ENCODE measurements around the gene ERVK3-1. TPM values are rescaled to one million over a fixed set of nuclear protein-coding genes. Genes with fewer than 3 reads are reported as not detected.

ERVK3-1 gene
- total RNA-seq, 1 experiment from 2014 or later: 84.0 TPM

DNA sequence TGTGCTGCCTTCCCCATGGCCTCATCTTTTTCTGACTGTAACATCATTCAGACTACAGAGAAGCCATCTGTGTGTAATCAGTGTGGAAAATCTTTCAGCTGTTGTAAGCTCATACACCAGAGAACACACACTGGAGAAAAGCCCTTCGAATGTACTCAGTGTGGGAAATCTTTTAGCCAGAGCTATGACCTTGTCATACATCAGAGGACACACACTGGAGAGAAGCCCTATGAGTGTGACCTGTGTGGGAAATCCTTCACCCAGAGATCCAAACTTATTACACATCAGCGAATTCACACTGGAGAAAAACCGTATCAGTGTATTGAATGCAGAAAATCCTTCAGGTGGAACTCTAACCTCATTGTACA lies 43.6 kb upstream of the ERVK3-1 start:
- intact Hi-C loops (cut with micrococcal nuclease; ENCODE audit: unreplicated experiment): no loop called here
- in situ Hi-C loops (cut with HindIII; ENCODE audit: low pct_unique_long_range_greater_than_20kb, low sequenced_read_pairs): no loop called here
- H3K4me1 ChIP-seq (ENCODE audit: control insufficient read depth, insufficient read depth, low read length): no peaks in the 10 kb centered on the region
- H3K4me3 ChIP-seq (ENCODE audit: low read depth in 2 of 2, low read length in 2 of 2): no peak overlapping the region
- DNase-seq (ENCODE audit: low read depth, low spot score): no peak
- ChIA-PET POLR2A (no interaction called here), CTCF (no interaction called here)
- TF ChIP-seq SIN3A (IDR thresholded peaks at IDR 0.05; ENCODE audit: borderline replicate concordance, insufficient read depth, low read depth, low read length) (no peak), TCF7L2 (IDR thresholded peaks at IDR 0.05; ENCODE audit: low read depth, low read length) (no peak), REST (IDR thresholded peaks at IDR 0.05; ENCODE audit: insufficient read depth in 1 of 2, low read depth in 2 of 2, low read length in 1 of 2) (no peak), POLR2AphosphoS5 (IDR thresholded peaks at IDR 0.05; ENCODE audit: low read depth, low read length) (no peak), CTCF (IDR thresholded peaks at IDR 0.05) (no peak)
- H3K36me3 ChIP-seq (ENCODE audit: control insufficient read depth, insufficient read depth, low read length): no peaks in the 10 kb centered on the region
- BruUV-seq (replicated peaks): no TSS peak
- no peak overlapping the region for H3K27ac ChIP-seq (ENCODE audit: low read length)
- H3K9me3 ChIP-seq (ENCODE audit: control insufficient read depth, insufficient read depth, low read depth, low read length): peaks cover 73% of the 10 kb centered on the region
- ATAC-seq: no peak
- H3K27me3 ChIP-seq (ENCODE audit: control insufficient read depth, insufficient read depth, low read length): no peaks in the 10 kb centered on the region

DNA sequence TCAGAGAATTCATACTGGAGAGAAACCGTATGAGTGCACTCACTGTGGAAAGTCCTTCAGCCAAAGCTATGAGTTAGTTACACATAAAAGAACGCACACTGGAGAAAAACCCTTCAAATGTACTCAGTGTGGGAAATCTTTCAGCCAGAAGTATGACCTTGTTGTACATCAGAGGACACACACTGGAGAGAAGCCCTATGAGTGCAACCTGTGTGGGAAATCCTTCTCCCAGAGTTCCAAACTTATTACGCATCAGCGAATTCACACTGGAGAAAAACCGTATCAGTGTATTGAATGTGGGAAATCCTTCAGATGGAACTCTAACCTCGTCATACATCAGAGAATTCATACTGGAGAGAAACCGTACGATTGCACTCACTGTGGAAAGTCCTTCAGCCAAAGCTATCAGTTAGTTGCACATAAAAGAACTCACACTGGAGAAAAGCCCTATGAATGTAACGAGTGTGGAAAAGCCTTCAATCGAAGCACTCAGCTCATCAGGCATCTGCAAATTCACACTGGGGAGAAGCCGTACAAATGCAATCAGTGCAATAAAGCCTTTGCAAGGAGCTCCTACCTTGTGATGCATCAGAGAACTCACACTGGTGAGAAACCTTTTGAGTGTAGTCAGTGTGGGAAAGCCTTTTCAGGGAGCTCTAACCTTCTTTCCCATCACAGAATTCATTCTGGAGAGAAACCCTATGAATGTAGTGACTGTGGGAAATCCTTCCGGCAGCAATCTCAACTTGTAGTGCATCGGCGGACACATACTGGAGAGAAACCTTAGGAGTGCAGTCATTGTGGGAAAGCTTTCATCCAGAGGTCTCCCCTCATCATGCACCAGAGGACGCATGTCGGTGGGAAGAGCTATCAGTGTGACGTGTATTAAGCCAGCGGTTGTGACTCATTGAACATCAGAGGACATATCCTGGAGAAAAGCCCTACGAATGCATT lies 42.9 kb upstream of the ERVK3-1 start:
- no TSS peak for BruUV-seq (replicated peaks)
- in situ Hi-C loops (cut with HindIII; ENCODE audit: low pct_unique_long_range_greater_than_20kb, low sequenced_read_pairs): no loop called here
- DNase-seq (ENCODE audit: low read depth, low spot score) (no peak), ATAC-seq (no peak)
- TF ChIP-seq REST (IDR thresholded peaks at IDR 0.05; ENCODE audit: insufficient read depth in 1 of 2, low read depth in 2 of 2, low read length in 1 of 2) (no peak), POLR2AphosphoS5 (IDR thresholded peaks at IDR 0.05; ENCODE audit: low read depth, low read length) (peak; percentile 43; the same call in 1 of the 2 replicates)
- no peak overlapping the region for H3K27ac ChIP-seq (ENCODE audit: low read length)
- no peaks in the 10 kb centered on the region for H3K36me3 ChIP-seq (ENCODE audit: control insufficient read depth, insufficient read depth, low read length)
- H3K9me3 ChIP-seq (ENCODE audit: control insufficient read depth, insufficient read depth, low read depth, low read length): peaks cover 75% of the 10 kb centered on the region
- intact Hi-C loops (cut with micrococcal nuclease; ENCODE audit: unreplicated experiment): no loop called here
- POLR2A ChIA-PET: interaction anchor here (0.6 kb wide), 1 partner anchor 457 kb away, joined by 5 read pairs; no protein-coding TSS in a partner anchor
- CTCF ChIA-PET: no interaction called here
- no peaks in the 10 kb centered on the region for H3K27me3 ChIP-seq (ENCODE audit: control insufficient read depth, insufficient read depth, low read length)
- H3K4me3 ChIP-seq (ENCODE audit: low read depth in 2 of 2, low read length in 2 of 2): no peak overlapping the region
- H3K4me1 ChIP-seq (ENCODE audit: control insufficient read depth, insufficient read depth, low read length): no peaks in the 10 kb centered on the region
